ENCODE measurements around the gene HSPBP1.
A peak's percentile ranks its signal among the peaks of the same experiment; 100 is the strongest.
"Not testable (repeated sequence)": the region's sequence is repeated elsewhere in the genome, so short reads cannot be mapped to it uniquely, and the experiment has no call there.

The HSPBP1 gene, protein sequence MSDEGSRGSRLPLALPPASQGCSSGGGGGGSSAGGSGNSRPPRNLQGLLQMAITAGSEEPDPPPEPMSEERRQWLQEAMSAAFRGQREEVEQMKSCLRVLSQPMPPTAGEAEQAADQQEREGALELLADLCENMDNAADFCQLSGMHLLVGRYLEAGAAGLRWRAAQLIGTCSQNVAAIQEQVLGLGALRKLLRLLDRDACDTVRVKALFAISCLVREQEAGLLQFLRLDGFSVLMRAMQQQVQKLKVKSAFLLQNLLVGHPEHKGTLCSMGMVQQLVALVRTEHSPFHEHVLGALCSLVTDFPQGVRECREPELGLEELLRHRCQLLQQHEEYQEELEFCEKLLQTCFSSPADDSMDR

DNA sequence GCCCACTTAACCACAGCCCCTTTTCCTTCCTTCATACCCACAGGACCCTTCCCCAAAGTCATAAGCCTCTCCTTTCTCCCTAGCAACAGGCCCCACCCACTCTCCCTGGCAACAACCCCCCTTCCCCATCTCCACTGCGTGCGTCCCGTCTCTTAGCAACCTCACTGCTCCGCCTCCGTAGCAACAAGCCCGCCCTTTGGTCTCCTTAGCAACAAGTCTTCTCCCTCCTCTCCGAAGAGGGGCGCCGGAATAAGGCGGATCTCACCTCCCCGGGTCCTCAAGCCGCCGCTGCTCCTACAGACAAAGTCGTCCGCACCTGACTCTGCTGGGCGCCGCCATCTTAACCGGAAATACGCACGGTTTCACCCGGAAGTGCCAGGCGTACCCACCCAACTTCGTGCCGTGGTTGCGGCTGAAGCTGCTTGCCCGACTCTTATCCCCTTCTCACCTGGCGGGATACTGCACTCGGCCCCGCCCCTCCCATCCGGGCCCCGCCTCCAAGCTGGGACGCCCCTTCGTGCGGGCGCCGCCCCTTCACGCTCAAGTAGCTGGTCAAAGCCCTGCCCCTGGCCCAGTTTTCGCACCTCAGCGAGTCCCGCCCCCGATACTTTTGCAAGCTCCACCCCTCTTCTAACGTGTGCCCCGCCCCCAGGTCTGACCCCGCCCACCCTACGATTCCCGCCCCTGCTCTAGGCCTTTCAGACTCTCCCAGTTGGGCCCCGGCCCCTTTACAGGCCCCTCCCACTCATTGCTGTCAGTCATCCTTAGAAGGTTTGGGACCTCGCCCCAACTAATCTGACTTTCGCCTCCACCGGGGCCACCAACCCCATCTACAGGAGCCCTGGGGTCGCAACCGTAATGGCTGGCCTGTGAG is at the start of gene HSPBP1:
Gene HSPBP1 (minus strand): TSS at position 341 of the 874 bp plus-strand sequence. CDS start 502 bp downstream, outside the sequence.
- Histone ChIP-seq H3K9me3 (ENCODE audit: control insufficient read depth, insufficient read depth, low read length) (no peaks in the 10 kb centered on the region), H3K9ac (ENCODE audit: low read depth, low read length) (peak within 1 kb of the TSS; percentile 74), H3K36me3 (ENCODE audit: insufficient read depth, low read length) (no peaks in the 10 kb centered on the region), H3K4me1 (ENCODE audit: insufficient read depth, low read length) (peaks cover 13% of the 10 kb centered on the region; the same call in 1 of the 2 replicates)

- not testable (repeated sequence) for H3K36me3 ChIP-seq (ENCODE audit: insufficient read depth, low read length); H3K9ac ChIP-seq (ENCODE audit: low read depth, low read length); H3K4me1 ChIP-seq (ENCODE audit: insufficient read depth, low read length); H3K9me3 ChIP-seq (ENCODE audit: control insufficient read depth, insufficient read depth, low read length)
Observed at GRCh38 chr19:55328774-55329318, 48.9 kb upstream of the HSPBP1 start.

- H3K4me1 ChIP-seq (ENCODE audit: insufficient read depth, low read length), result 0 out of 2 replicates have a peak, but pooled peaks cover 2% of the 10 kb centered on the region
- no peaks in the 10 kb centered on the region for H3K36me3 ChIP-seq (ENCODE audit: insufficient read depth, low read length)
- H3K9ac ChIP-seq (ENCODE audit: low read depth, low read length), result no peak within 1 kb of the TSS
- H3K9me3 ChIP-seq (ENCODE audit: control insufficient read depth, insufficient read depth, low read length), result no peaks in the 10 kb centered on the region
Observed at GRCh38 chr19:55325172-55325571, 45.3 kb upstream of the HSPBP1 start, which contains the start of gene TMEM150B. Gene TMEM150B (minus strand): TSS chr19:55325341. CDS start chr19:55321036, 4,305 bp downstream.

DNA sequence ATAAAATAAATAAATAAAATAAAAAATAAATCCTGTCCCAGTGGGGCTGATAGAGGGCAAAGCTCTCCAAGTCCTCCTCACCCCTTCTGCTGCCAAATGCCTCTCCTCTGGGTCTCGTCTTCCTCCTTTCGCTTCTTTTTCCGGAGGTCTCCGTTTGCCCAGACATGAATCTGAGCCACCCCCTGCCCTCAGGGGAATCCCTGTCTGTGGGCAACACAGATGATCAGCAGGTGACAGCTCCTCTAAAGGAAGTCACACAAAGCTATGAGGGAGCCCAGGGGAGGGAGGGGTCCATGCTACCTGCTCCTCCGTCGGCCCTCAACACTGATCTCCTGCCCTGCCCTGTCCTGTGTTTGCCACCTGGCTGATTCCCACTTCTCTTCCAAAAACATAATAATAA is 44.8 kb upstream of the HSPBP1 start:
- Histone ChIP-seq H3K4me1 (ENCODE audit: insufficient read depth, low read length) (0 out of 2 replicates have a peak, but pooled peaks cover 2% of the 10 kb centered on the region), H3K36me3 (ENCODE audit: insufficient read depth, low read length) (no peaks in the 10 kb centered on the region), H3K9ac (ENCODE audit: low read depth, low read length) (no peak overlapping the region), H3K9me3 (ENCODE audit: control insufficient read depth, insufficient read depth, low read length) (no peaks in the 10 kb centered on the region)

- Histone ChIP-seq H3K36me3 (ENCODE audit: insufficient read depth, low read length) (no peaks in the 10 kb centered on the region), H3K9me3 (ENCODE audit: control insufficient read depth, insufficient read depth, low read length) (no peaks in the 10 kb centered on the region), H3K4me1 (ENCODE audit: insufficient read depth, low read length) (0 out of 2 replicates have a peak, but pooled peaks cover 2% of the 10 kb centered on the region), H3K9ac (ENCODE audit: low read depth, low read length) (no peak overlapping the region)
Observed at GRCh38 chr19:55322204-55322885, 42.4 kb upstream of the HSPBP1 start.

DNA sequence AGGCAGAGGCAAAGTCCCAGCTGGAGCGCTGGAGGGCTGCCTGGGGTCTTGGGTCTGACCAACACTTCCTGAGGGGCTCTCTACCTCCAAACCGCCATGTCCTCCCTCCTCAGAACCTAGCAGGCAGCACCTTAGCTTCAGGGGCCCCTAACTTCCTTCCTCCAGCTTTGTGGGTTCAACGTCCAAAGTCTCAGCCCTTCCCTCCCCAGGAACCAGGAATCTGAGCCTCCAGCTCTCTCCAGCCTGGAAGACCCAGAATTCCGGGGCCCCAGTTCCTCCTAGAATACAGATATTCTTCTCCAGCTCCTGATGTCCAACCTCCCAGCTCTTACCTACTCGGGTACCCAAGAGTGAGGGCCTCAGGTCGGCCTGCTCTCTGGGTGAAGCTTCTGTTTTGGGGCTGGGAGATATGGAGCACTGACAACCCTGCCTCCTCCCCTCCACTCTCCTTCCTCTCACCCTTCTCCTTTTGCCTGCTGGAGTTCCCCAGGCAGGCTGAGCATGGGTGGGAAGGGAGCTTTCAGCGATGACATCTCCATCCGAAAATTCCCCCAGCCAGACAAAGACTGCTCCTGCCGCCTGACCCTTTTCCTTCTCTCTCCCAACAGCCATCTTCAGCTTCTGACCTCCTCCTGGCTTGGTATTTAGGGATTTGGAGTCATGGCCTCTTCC is 41.7 kb upstream of the HSPBP1 start:
- 0 out of 2 replicates have a peak, but pooled peaks cover 2% of the 10 kb centered on the region for H3K4me1 ChIP-seq (ENCODE audit: insufficient read depth, low read length)
- H3K9ac ChIP-seq (ENCODE audit: low read depth, low read length), result no peak overlapping the region

GRCh38 chr19:55320844-55321419 is 41.0 kb upstream of the HSPBP1 start:
- no peaks in the 10 kb centered on the region for H3K36me3 ChIP-seq (ENCODE audit: insufficient read depth, low read length)
- no peaks in the 10 kb centered on the region for H3K9me3 ChIP-seq (ENCODE audit: control insufficient read depth, insufficient read depth, low read length)
- H3K4me1 ChIP-seq (ENCODE audit: insufficient read depth, low read length), result 0 out of 2 replicates have a peak, but pooled peaks cover 2% of the 10 kb centered on the region
- no peak overlapping the region for H3K9ac ChIP-seq (ENCODE audit: low read depth, low read length)

More for the DNA sequence above, 41.7 kb upstream of the HSPBP1 start:
- H3K9me3 ChIP-seq (ENCODE audit: control insufficient read depth, insufficient read depth, low read length), result no peaks in the 10 kb centered on the region
- H3K36me3 ChIP-seq (ENCODE audit: insufficient read depth, low read length), result no peaks in the 10 kb centered on the region

GRCh38 chr19:55319785-55320184 is 39.9 kb upstream of the HSPBP1 start:
- 0 out of 2 replicates have a peak, but pooled peaks cover 2% of the 10 kb centered on the region for H3K4me1 ChIP-seq (ENCODE audit: insufficient read depth, low read length)
- no peaks in the 10 kb centered on the region for H3K9me3 ChIP-seq (ENCODE audit: control insufficient read depth, insufficient read depth, low read length)
- H3K36me3 ChIP-seq (ENCODE audit: insufficient read depth, low read length), result no peaks in the 10 kb centered on the region
- peak overlapping the region; percentile 43; the same call in 1 of the 2 replicates for H3K9ac ChIP-seq (ENCODE audit: low read depth, low read length)

DNA sequence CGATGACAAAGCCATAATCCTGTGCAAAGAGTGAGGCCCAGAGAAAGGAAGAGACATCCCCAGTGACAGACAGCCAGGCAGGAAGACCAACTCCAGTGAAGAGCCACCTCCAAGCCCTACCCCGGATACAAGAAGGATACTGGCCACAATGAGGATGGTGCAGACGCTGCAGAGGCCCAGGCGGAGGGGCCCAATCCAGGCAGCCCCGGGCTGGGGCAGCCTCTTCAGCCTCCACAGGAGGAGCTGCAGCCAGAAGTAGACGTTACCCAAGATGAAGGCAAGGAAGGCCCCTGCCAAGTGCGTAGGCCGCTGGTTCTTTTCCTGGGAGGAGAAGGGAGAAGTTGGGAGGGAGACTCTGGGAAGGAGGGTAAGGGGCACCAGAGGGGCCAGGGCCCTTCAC is 36.7 kb upstream of the HSPBP1 start:
- Histone ChIP-seq H3K9ac (ENCODE audit: low read depth, low read length) (no peak overlapping the region), H3K4me1 (ENCODE audit: insufficient read depth, low read length) (no peaks in the 10 kb centered on the region), H3K36me3 (ENCODE audit: insufficient read depth, low read length) (no peaks in the 10 kb centered on the region), H3K9me3 (ENCODE audit: control insufficient read depth, insufficient read depth, low read length) (no peaks in the 10 kb centered on the region)

DNA sequence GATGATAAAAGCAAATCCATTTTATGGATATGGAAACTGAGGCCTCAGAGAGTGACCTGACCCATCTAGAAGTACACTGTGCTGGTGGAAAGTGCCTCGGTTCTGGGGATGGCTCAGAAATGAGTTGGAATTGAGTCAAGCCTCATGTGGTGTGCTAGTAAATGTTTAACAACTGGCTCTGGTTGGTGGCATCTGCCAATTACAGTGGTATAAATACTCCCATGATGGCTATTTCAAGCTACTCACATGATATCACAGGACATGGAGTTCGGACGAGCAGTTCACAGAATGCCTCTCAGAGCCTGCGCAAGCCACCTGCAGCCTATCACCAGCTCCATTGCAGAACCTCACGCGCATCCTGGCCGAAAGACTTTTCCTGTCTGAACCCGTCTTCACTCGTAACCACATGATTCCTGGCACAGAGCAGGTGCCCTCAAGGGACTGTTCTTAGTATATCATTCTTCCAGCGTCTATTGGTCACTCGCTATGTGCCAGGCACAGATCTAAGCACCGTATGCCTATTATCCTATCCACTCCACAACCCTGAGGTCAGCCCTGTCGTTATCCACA is 36.1 kb upstream of the HSPBP1 start:
- Histone ChIP-seq H3K9ac (ENCODE audit: low read depth, low read length) (no peak overlapping the region), H3K9me3 (ENCODE audit: control insufficient read depth, insufficient read depth, low read length) (no peaks in the 10 kb centered on the region), H3K4me1 (ENCODE audit: insufficient read depth, low read length) (no peaks in the 10 kb centered on the region), H3K36me3 (ENCODE audit: insufficient read depth, low read length) (no peaks in the 10 kb centered on the region)

GRCh38 chr19:55314396-55314795 is 34.5 kb upstream of the HSPBP1 start:
- H3K4me1 ChIP-seq (ENCODE audit: insufficient read depth, low read length), result no peaks in the 10 kb centered on the region
- H3K36me3 ChIP-seq (ENCODE audit: insufficient read depth, low read length), result no peaks in the 10 kb centered on the region; the same call in 1 of the 2 replicates
- H3K9me3 ChIP-seq (ENCODE audit: control insufficient read depth, insufficient read depth, low read length), result no peaks in the 10 kb centered on the region
- no peak overlapping the region for H3K9ac ChIP-seq (ENCODE audit: low read depth, low read length)

GRCh38 chr19:55312621-55313512 is 33.0 kb upstream of the HSPBP1 start:
- Histone ChIP-seq H3K9ac (ENCODE audit: low read depth, low read length) (no peak overlapping the region), H3K36me3 (ENCODE audit: insufficient read depth, low read length) (no peaks in the 10 kb centered on the region; the same call in 1 of the 2 replicates), H3K9me3 (ENCODE audit: control insufficient read depth, insufficient read depth, low read length) (no peaks in the 10 kb centered on the region), H3K4me1 (ENCODE audit: insufficient read depth, low read length) (no peaks in the 10 kb centered on the region)

All from ES-I3 (cell line).